GM12891 (cell line): ENCODE measurements around the gene OVAAL.

ENCODE experiments used
- PAX5 ChIP-seq: IDR thresholded peaks from 2 replicates; pipeline ENCODE4 v1.6.1; 2011; ENCODE audit warnings: low read length, moderate library complexity, mild to moderate bottlenecking; ENCODE audit not compliant: insufficient read depth, severe bottlenecking
- POLR2A ChIP-seq: IDR thresholded peaks from 2 replicates; pipeline ENCODE4 v1.6.1; 2011; ENCODE audit warnings: low read depth, low read length, control low read depth
- POLR2AphosphoS5 ChIP-seq: IDR thresholded peaks from 2 replicates; pipeline ENCODE4 v1.6.1; 2011; ENCODE audit warnings: low read depth, low read length, control low read depth
- SPI1 ChIP-seq: IDR thresholded peaks from 2 replicates; pipeline ENCODE4 v1.6.1; 2011; ENCODE audit warnings: low read depth, low read length, control low read depth
- TAF1 ChIP-seq: IDR thresholded peaks from 2 replicates; pipeline ENCODE4 v1.6.1; 2011; ENCODE audit warnings: low read depth, low read length, control low read depth

- TF ChIP-seq POLR2A, result no peak
- TF ChIP-seq SPI1, result no peak
- TF ChIP-seq PAX5, result no peak
- TF ChIP-seq POLR2AphosphoS5, result no peak
- TF ChIP-seq TAF1, result no peak
These were observed 19.6 kb upstream of the OVAAL start for GRCh38 chr1:180539136-180539535.
